Endothelial cell of umbilical vein (primary cell): ENCODE data around the gene ZNF184. TPM values are rescaled to one million over a fixed set of nuclear protein-coding genes. Genes with fewer than 3 reads are reported as not detected.
A peak's percentile ranks its signal among the peaks of the same experiment; 100 is the strongest.

ENCODE experiments used
- BruUV-seq: library from RNA; stranded (reverse); fragments of 400-500 nt; replicated peaks from 2 replicates; lab custom pipeline; 2021; lab: Mats Ljungman, UMichigan
- CTCF ChIA-PET: fragments of 300-600, 350-600 bp; sonication (Branson Sonifier 250); formaldehyde crosslinking; loops from one replicate; lab custom pipeline; 2021; ENCODE audit warnings: antibody characterized with exemption, inconsistent platforms; lab: Charles Lee
- POLR2A ChIA-PET: fragments of 300-600, 350-600 bp; sonication (Branson Sonifier 250); formaldehyde crosslinking; loops from one replicate; lab custom pipeline; 2021; ENCODE audit warnings: antibody characterized with exemption, inconsistent platforms; lab: Charles Lee
- DNase-seq: peaks from one replicate; pipeline ENCODE4 v3.0.0-alpha.2; 2011; ENCODE audit warnings: low read depth, low spot score
- FAIRE-seq: peaks from 2 replicates; lab custom pipeline; 2011; peaks lifted over from hg19 to GRCh38; lab: Jason Lieb, UNC
- H2AFZ ChIP-seq: 2 replicates; pipeline ENCODE4 v1.6.0; 2012; ENCODE audit warnings: low read depth, low read length, control low read depth, inconsistent platforms
- H3K27ac ChIP-seq: 2 replicates; pipeline ENCODE4 v1.5.1; 2011; ENCODE audit warnings: low read depth, mild to moderate bottlenecking, control low read depth, low read length, moderate library complexity; ENCODE audit not compliant: insufficient read depth
- H3K27me3 ChIP-seq, 2 experiments: 2 replicates each; pipeline versions ENCODE4 v1.6.0 to v1.6.1; 2011; ENCODE audit warnings: low read length in 2 of 2, mixed read lengths in 1 of 2; ENCODE audit not compliant: control insufficient read depth in 2 of 2, insufficient read depth in 2 of 2
- H3K36me3 ChIP-seq, 2 experiments: 2 replicates in 1 of 2; 3 replicates in 1 of 2; pipeline ENCODE4 v1.5.1; 2011; ENCODE audit warnings: low read length in 2 of 2, mild to moderate bottlenecking in 1 of 2, moderate library complexity in 1 of 2; ENCODE audit not compliant: control insufficient read depth in 2 of 2, insufficient read depth in 2 of 2; ENCODE audit errors: extremely low read depth in 1 of 2
- H3K4me1 ChIP-seq: 3 replicates; pipeline ENCODE4 v1.5.1; 2011; ENCODE audit warnings: mild to moderate bottlenecking, low read length; ENCODE audit not compliant: control insufficient read depth, insufficient read depth; ENCODE audit errors: extremely low read depth
- H3K4me2 ChIP-seq: 2 replicates; pipeline ENCODE4 v1.6.1; 2011; ENCODE audit warnings: low read length, control low read depth, mixed read lengths; ENCODE audit not compliant: insufficient read depth
- H3K4me3 ChIP-seq, 3 experiments: fragments of 200-600 bp in 1 of 3; sonication (generic), shearing (Covaris generic) in 1 of 3; replicated peaks in 1 of 3; 2 replicates each; pipeline ENCODE4 v1.5.1; 2011 to 2016; ENCODE audit warnings: control low read depth in 3 of 3, low read length in 3 of 3, mild to moderate bottlenecking in 2 of 3, inconsistent platforms in 1 of 3, low read depth in 1 of 3, moderate library complexity in 1 of 3; ENCODE audit not compliant: insufficient read depth in 1 of 3
- H3K79me2 ChIP-seq: 2 replicates; pipeline ENCODE4 v1.6.0; 2012; ENCODE audit warnings: low read length, inconsistent platforms; ENCODE audit not compliant: control insufficient read depth, insufficient read depth
- H3K9ac ChIP-seq: replicated peaks from 2 replicates; pipeline ENCODE3; 2011; ENCODE audit warnings: low read length, control low read depth; ENCODE audit not compliant: insufficient read depth; ENCODE audit errors: extremely low read depth
- H3K9me1 ChIP-seq: replicated peaks from 3 replicates; pipeline ENCODE4 v1.6.0; 2011; ENCODE audit warnings: mild to moderate bottlenecking, low read length; ENCODE audit not compliant: control insufficient read depth, insufficient read depth; ENCODE audit errors: extremely low read depth
- H3K9me3 ChIP-seq: replicated peaks from 2 replicates; pipeline ENCODE4 v1.5.1; 2012; ENCODE audit warnings: low read length, inconsistent platforms; ENCODE audit not compliant: control insufficient read depth, insufficient read depth
- H4K20me1 ChIP-seq: replicated peaks from 2 replicates; pipeline ENCODE3; 2011; ENCODE audit warnings: mild to moderate bottlenecking, low read length; ENCODE audit not compliant: control insufficient read depth, insufficient read depth; ENCODE audit errors: extremely low read depth
- CTCF ChIP-seq, 2 donors: IDR thresholded peaks; 1 replicate in 1 of 2; 2 replicates in 1 of 2; pipeline ENCODE4 v1.5.1; 2011; ENCODE audit warnings: low read length in 2 of 2, mild to moderate bottlenecking in 2 of 2, moderate library complexity in 2 of 2, control low read depth in 1 of 2, inconsistent platforms in 1 of 2, low read depth in 1 of 2; ENCODE audit not compliant: insufficient read depth in 1 of 2; ENCODE audit errors: extremely low read depth in 1 of 2
- EZH2 ChIP-seq: IDR thresholded peaks from 2 replicates; pipeline ENCODE4 v1.6.1; 2012; ENCODE audit warnings: borderline replicate concordance, low read depth, mild to moderate bottlenecking, moderate library complexity, low read length, inconsistent platforms; ENCODE audit not compliant: severe bottlenecking
- FOS ChIP-seq: IDR thresholded peaks from 2 replicates; pipeline ENCODE4 v1.6.1; 2011; ENCODE audit warnings: mild to moderate bottlenecking, low read length, moderate library complexity, borderline replicate concordance; ENCODE audit not compliant: insufficient read depth
- GATA2 ChIP-seq: IDR thresholded peaks from 2 replicates; pipeline ENCODE4 v1.7.0; 2011; ENCODE audit warnings: low read depth, mild to moderate bottlenecking, moderate library complexity, mixed read lengths, low read length; ENCODE audit not compliant: insufficient read length, insufficient read depth
- JUN ChIP-seq: IDR thresholded peaks from 2 replicates; pipeline ENCODE4 v1.6.1; 2011; ENCODE audit warnings: borderline replicate concordance, low read depth; ENCODE audit not compliant: insufficient read length, insufficient read depth
- MAX ChIP-seq: IDR thresholded peaks from 2 replicates; pipeline ENCODE4 v1.6.1; 2011; ENCODE audit not compliant: insufficient read depth, insufficient read length
- MYC ChIP-seq: IDR thresholded peaks from one replicate; pipeline ENCODE4 v1.6.1; 2011; ENCODE audit warnings: mild to moderate bottlenecking, low read depth, low read length
- POLR2A ChIP-seq: IDR thresholded peaks from 2 replicates; pipeline ENCODE4 v1.6.1; 2012; ENCODE audit warnings: low read depth, mild to moderate bottlenecking, control low read depth, low read length
- POLR2AphosphoS5 ChIP-seq: IDR thresholded peaks from 2 replicates; pipeline ENCODE4 v1.6.1; 2012; ENCODE audit warnings: low read depth, mild to moderate bottlenecking, control low read depth, low read length, moderate library complexity; ENCODE audit not compliant: insufficient read depth
- dilution Hi-C: fragments of 300-500 bp; cut with MboI; formaldehyde crosslinking; loops from one replicate; pipeline ENCODE4 v1.15.0; 2019; ENCODE audit warnings: low sequenced_read_pairs; ENCODE audit not compliant: extremely low pct_ligation_motif_present
- intact Hi-C: fragments of 100-400 bp; cut with micrococcal nuclease; formaldehyde crosslinking; loops from one replicate; pipeline ENCODE4 v1.10.0; 2022
- polyA plus RNA-seq, 4 experiments: library from polyadenylated mRNA; depleted of rRNA in 3 of 4; stranded (reverse) in 3 of 4; unstranded in 1 of 4; fragments of >200 nt; gene quantifications; 2 replicates each; pipeline versions ENCODE4 v1.2.1 to v1.2.3, GENCODE V29; 2011 to 2012; ENCODE audit warnings: missing spikeins in 1 of 4
- total RNA-seq: library from RNA; stranded (reverse); gene quantifications from 2 replicates; pipeline ENCODE4 v1.2.3, GENCODE V29; 2021

Gene ZNF184
- total and polyA plus RNA-seq, 2 donors (not counting 3 experiments of a cell fraction or from before 2014, with no cell fraction given), result 1.6 to 6.5 TPM

- no peak for FAIRE-seq
- dilution Hi-C loops, result no loop called here
- BruUV-seq, result no TSS peak
These were observed 4.6 kb downstream of the ZNF184 start for GRCh38 chr6:27468334-27468733.

GRCh38 chr6:27452496-27452897, 20.4 kb downstream of the ZNF184 start:
- Histone ChIP-seq H4K20me1 (no peaks in the 10 kb centered on the region), H3K9ac (no peak overlapping the region), H3K4me1 (no peaks in the 10 kb centered on the region), H3K4me2 (no peak overlapping the region), H3K27ac (no peak overlapping the region), H3K4me3 (no peak overlapping the region), H3K36me3 (peaks cover 20 to 22% of the 10 kb centered on the region in 2 experiments), H2AFZ (no peak overlapping the region), H3K9me3 (peaks cover 37% of the 10 kb centered on the region), H3K9me1 (no peaks in the 10 kb centered on the region), H3K79me2 (no peaks in the 10 kb centered on the region), H3K27me3 (no peaks in the 10 kb centered on the region)
- no peak for TF ChIP-seq JUN
- no peak for TF ChIP-seq GATA2
- TF ChIP-seq MYC, result no peak
- no peak for TF ChIP-seq EZH2
- TF ChIP-seq CTCF (IDR thresholded peaks at IDR 0.05; ENCODE audit: extremely low read depth in 1 of 2, insufficient read depth in 1 of 2, low read depth in 1 of 2, low read length in 2 of 2), result no peak
- no peak for TF ChIP-seq FOS
- no peak for TF ChIP-seq MAX
- no peak for TF ChIP-seq POLR2A
- TF ChIP-seq POLR2AphosphoS5, result no peak
- DNase-seq (no peak), FAIRE-seq (no peak)
- CTCF ChIA-PET, result no interaction called here
- dilution Hi-C loops, result no loop called here
- no TSS peak for BruUV-seq
- intact Hi-C loops, result no loop called here
- POLR2A ChIA-PET, result no interaction called here

More at GRCh38 chr6:27468334-27468733, 4.6 kb downstream of the ZNF184 start:
- POLR2A ChIA-PET, result no interaction called here
- intact Hi-C loops, result no loop called here
- TF ChIP-seq FOS (peak; percentile 19), POLR2A (no peak)
- Histone ChIP-seq H3K4me2 (no peak overlapping the region), H3K9me1 (no peaks in the 10 kb centered on the region), H3K27me3 (no peaks in the 10 kb centered on the region), H3K9ac (no peak overlapping the region), H3K4me1 (peaks cover 9% of the 10 kb centered on the region), H3K79me2 (peaks cover 7% of the 10 kb centered on the region), H3K36me3 (peaks cover 4 to 6% of the 10 kb centered on the region in 2 experiments), H3K27ac (no peak overlapping the region), H3K9me3 (no peaks in the 10 kb centered on the region), H2AFZ (no peak overlapping the region), H3K4me3 (no peak overlapping the region), H4K20me1 (no peaks in the 10 kb centered on the region)
- no peak for DNase-seq
- CTCF ChIA-PET, result no interaction called here
